Activated CD8-positive, alpha-beta memory T cell treated with anti-CD3 and anti-CD28 coated beads for 4 hours (primary cell): ENCODE data around the gene SRXN1.

ENCODE experiments used
- DNase-seq, 2 donors: peaks; one replicate each; pipeline ENCODE4 v3.0.0-alpha.2; 2020; ENCODE audit warnings: low read depth in 2 of 2

The SRXN1 gene

DNA sequence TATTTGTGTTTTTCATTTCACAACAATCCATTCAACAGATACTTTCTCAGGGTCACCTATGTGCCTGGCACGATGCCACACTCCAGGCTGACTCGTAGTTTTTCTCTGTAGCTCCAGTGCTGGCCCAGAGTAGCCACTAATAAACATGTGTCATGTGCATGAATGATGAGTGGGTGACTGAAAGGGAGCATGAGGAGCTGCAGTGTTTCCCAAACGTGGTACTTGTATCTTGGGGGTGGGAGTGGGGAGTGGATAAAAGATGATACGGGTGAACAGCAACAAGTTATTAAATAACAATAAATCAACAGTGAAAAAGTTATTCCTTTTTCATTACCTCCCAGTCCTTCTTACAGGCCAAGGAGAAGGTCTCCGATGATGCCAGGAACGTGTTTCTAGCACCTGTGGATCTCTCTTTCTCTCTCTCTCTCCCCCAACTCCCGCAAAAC lies 17.1 kb downstream of the SRXN1 start:
- no peak for DNase-seq

DNA sequence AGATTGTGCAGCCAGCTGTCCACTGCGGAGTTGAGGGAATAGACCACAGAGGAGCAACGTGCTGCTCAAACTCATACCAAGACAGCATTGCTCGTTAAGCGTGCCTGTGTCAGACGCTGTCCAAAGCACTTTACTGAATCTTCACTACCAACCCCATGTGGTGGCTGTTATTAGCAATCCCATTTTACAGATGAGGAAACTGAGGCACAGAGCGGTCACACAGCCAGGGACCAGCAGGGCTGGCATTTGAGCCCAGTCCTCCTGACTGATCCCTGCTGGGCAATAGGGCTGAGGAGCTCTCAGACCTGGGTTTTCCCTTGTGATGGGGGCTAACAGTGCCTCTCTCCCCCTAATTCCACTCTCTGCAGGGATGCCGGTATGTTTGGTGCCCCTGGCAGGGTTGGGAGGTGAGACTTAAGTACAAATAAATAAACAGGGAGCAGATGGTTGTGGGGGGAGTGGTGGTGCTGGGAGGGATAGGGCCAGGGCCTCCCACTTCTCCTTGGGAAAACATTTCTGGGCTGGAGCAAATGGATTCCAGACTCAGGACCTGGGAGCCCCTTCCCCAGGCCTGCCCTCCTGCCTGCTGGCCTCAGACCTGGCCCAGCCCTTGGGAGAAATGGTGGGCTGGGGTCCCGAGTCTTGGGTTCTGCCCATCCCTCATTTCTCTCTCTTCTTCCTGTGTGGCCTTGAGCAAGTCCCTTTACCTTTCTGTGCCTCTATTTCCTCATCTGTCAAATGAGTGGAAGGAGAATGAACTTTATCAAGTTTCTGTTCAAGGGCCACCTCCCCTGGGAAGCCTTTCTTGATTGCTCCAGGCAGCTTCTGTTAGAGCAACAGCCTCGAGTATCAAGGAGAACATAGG lies 17.7 kb downstream of the SRXN1 start:
- no peak for DNase-seq

DNA sequence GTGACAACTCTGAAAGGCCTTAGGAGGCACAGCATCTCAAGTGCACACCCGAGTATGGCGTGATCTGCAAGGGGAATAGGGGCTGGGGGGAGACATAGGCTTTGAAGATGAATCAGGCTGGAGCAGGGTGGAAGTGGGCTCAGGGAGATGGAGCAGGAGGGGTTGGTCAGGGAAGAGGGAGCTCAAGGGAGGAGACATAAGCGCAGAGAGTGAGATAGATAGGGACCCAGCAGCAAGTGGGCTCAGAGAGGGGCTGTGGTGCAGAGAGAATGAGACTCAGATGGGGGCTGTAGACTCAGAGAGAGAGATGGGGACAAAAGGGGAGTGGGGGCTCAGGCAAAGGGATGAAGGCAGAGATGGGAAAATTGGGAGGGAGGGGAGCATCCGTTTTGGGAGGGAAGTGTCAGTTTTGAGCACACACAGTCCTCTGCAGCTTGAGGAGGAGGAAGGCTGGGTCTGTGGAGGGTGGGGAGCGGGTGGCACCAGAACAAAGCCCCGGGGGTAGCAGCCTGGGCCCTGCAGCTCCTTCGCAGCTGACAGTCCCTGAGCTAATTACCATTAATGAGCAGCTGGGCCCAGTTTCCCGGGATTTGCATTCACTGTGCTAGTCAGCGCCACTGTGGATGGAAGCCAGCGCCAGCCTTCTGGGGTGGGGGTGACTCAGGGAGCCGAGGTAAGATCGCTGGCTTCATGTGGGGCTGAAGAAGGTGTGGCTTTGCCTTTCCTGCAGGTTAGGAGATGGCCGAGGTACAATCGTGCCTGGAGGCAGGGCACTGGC lies 18.7 kb downstream of the SRXN1 start:
- no peak for DNase-seq

DNA sequence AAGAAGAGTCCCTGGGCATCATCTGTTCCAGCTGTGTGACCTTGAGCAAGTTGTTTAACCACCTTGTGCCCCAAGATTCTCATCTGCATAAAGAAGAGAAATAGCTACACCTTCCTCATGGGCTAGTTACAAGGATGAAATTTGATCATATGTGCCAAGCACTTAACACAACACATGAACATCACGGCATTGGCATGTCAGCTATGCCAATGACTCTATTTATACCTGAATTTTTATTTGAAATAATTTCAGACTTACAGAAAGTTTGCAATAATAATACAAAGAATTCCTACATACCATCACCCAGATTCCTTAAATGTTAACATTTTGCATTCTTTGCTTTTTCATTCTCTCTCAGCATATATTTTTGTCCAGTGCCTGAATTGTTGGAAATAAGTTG lies 21.9 kb downstream of the SRXN1 start:
- DNase-seq, result no peak

DNA sequence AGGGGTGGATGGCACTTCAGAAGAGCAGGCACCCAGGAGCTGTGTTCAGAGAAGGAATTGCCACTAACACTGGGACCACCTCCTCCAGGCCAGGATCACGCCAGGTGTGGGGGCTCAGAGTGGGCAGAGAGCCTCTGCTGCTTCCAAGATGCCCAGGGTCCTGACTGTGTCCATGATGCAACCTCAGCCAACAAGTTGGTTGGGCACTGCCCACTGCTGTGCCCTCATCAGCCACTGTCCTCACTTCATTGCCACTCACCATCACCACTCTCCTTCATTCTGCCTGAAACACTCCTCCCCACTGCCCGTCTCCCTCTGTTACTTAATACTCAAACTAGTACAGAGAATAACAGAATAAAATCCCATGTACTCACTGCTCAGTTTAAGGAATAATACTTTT lies 26.4 kb downstream of the SRXN1 start:
- no peak for DNase-seq

DNA sequence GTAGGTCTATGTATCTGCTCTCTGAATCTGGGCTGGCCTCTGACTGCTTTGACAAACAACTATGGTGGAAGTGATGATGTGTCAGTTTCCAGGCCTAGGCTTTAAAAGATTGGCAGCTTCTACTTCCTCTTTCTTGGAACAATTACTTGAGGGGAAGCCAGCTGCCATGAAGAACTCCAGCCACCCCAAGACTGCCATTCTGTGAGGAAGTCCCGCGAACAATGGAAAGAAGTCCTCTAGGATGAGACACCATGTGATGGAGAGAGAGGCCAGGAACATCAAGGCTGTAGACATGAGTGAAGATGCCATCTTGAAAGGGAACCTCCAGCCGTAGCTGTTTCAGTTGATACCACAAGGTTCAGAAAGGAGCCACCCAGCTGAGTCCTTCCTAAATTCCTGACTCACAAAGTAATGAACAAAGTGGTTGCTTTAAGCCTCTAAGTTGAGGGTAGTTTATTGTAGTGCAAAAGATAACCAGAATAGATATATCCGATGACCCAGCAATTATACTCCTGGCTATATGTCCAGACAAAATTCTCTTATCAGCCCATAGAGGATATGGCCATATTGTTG lies 27.6 kb downstream of the SRXN1 start:
- DNase-seq, result no peak

DNA sequence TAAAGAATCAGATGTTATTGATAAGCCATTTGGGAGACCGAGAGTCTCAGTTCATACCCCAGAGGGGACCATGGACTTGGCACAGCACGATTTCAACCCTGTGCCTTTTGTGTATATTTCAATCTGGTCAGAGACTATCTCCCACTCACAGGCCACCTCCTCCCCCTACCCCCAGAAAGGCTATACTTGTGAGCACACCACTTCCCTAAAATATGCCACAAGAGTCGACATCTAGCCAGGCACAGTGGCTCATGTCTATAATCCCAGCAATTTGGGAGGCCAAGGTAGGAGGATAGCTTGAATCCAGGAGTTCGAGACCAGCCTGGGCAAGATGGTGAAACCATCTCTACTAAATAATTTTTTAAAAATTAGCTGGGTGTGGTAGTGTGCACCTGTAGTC lies 29.3 kb downstream of the SRXN1 start:
- no peak for DNase-seq

DNA sequence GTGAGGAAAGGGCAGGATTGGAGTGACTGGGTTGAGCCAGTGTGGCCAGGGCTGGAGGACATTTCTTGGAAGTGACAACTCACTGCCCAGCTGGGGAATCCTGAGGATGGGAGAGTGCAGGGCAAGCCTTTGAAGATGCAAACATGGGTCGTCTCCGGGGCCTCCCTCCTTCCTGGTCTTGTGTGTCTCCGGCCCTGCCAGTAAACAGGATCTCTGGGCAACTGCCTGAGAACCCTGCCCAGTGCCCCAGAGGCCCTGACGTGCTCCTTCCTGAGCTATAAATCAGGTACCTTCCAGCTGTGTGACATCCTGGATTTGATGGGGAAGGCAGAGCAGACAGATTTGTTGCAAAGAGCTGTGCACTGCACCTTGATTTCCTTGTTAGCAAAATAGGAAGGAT lies 30.0 kb downstream of the SRXN1 start:
- no peak for DNase-seq

DNA sequence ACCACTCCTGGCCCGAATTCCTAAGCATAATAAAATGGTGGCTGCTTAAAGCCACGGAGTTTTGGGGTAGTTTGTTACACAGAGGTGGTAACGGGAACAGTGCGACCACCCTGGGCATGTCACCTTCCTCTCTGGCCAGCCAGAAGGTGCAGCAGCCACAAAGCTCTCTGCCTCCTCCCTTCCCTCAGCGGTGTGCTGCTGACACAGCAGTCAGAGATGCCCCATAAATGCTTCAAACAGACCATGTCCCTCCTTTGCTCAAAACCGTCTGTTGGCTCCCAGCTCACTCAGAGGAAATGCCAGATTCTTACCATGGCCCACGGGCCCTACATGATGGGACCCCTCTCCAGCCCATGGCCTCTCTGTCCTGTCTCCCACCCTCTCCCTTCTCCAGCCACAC lies 30.8 kb downstream of the SRXN1 start:
- DNase-seq, result no peak

DNA sequence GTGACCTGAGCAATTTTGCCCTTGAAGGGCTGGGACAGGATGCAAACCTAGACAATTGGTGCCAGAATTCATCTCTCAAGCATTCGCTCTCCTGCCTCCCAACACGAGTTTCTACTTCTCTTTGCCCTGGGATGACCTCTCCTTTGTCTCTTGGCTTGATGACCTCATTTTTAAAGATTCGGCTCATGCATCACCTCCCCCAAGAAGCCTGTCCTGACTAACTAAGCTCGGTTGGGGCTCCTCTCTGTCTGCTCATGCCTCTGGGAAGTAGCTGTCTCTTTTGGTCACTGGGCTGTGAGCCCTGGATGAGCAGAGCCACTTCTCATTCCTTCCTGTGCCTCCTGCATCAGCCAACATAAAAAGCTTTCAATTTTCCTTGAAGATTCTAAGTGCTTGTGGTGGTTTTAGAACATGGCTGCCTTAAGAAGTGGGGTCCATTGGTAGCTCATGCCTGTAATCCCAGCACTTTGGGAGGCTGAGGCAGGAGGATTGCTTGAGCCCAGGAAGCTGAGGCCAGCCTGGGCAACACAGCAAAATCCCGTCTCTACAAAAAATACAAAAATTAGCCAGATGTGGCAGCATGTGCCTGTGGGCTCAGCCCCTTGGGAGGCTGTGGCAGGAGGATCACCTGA lies 31.8 kb downstream of the SRXN1 start:
- no peak for DNase-seq

DNA sequence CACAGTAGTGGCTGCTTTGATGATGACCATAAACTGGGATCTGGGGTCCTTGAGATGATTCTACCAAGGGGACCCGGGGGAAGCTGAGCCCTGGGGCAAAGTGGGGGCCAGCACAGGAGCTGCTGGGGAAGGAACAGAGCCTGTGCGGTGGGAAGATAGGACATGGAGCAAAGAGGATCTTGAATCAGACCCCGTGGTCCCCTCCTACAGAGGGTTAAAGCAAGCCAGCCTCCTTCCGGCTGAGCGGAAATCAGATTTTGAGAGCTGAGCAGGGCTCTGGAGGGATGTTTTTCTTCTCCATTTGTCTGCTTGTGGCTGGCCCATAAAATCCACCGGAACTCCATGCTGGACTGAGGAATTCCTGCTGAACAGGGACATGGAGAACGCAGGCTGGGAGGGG lies 32.8 kb downstream of the SRXN1 start:
- no peak for DNase-seq

DNA sequence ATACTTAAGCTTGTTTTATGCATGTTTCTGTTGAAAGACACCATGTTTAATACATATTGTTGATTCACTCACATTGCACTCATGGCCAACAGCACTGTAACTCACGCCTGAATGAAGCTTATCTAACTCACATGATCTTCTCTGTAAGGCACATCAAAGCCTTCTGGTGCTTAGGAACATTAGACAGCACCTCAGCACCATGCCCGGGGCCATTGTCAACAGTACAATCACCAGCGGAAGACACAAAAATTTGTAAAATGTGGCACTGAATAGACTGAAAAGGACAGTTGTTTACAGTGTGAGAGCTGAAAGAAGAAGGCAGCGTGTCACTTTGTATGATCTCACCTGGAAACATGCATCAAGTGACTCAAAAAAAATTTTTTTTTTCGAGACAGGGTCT lies 34.0 kb downstream of the SRXN1 start:
- no peak for DNase-seq

DNA sequence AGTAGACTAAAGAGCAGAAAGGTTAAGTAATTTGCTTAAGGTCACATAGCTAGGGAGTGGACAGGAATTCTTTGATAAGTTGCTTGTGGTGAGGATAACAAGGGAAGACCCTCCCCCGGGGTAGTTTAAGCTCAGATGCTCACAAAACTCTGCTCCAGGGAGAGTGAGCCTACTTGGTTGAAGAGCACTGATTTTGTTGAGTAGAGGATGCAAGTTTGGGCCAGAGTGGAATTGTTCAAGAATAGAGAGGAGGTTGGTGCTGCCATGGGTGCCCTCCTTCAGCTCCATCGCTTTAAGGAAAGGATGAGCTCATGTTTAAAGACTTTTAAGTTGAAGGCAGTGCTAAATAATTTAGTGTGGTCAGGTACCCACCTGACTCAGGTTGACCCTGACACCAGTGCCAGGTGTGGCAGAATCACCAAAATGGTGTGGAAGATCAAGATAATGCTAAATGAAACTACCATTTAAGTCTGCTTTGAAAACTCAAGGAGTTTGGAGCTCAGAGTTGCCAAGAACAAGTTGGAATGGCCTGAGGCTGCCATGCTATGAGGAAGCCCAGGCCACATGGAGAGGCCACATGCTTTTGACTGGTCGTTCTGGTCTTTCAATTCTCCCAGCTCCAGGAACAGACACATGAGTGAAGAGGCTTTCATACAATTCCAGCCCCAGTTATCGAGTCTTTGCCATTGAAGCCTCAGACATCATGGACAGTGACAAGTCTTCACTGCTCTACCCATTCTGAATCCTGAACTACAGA lies 34.9 kb downstream of the SRXN1 start:
- no peak for DNase-seq

DNA sequence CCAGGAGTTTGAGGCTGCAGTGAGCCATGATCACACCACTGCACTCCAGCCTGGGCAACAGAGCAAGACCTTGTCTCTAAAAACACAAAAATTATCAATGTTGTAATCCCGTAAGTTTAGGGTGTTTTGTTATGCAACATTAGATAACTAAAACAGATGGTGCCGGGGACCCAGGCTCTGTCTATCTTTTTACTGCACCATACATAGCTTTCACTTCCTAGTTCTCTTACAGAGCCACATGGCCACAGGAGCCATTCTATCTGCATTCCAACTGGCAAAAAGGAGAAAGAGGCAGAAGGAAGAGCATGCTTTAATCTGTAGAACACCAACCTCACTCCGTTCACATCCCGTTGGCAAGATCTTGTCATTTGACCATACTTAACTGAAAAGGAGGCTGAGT lies 37.5 kb downstream of the SRXN1 start:
- no peak for DNase-seq

DNA sequence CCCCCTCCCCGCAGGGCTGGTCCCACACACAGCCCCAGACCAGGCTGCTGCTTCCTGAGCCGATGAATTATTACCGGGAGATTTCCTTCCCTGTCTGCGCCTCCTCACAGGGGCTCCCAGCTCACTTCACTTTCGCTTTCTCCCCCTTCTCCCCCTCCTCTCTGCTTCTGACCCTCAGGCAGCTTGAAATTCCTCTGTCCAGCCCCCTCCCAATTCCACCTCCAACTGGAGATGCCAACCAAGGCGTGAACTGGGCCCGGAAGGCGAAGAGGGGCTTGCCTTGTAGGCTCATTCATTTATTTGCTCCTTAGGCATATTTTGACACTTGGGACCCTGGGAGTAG lies 41.2 kb downstream of the SRXN1 start:
- DNase-seq, result no peak

DNA sequence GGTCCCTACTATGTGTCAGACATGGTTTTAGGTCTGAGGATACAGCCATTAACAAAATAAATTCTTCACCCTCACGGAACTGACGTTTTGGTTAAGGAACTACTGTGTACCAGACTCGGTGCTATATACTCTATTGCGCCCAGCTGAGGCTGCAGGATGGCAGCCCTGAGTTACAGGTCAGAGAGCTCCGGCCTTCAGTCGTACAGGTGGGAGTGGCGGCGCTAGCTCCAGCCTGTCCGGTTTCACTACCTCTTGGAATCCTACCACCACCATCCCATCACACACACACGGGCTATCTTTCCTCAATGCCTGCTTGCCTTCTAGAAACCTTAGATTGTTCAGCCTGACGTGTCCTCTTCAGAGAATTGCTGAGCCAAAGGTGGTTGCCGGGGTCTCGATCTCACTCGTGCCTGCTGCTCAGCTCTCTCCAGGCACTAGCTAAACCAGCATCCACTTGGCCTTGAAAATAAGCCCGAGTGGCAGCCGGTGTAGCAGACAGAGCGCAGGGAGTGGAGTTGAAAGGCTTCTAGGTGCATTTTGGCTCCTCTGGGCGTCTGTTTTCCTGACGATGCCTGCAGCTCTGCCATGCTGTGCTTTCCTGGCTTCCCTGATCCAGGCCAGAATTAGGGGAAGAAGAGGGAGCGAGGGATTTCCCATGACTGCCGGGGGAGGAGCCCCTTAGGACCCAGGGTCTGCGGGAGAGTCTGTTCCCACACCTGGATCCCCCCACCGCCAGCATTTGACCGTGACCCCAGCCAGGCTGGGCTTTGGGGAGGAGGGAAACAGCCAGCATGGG lies 41.8 kb downstream of the SRXN1 start:
- DNase-seq, result no peak

DNA sequence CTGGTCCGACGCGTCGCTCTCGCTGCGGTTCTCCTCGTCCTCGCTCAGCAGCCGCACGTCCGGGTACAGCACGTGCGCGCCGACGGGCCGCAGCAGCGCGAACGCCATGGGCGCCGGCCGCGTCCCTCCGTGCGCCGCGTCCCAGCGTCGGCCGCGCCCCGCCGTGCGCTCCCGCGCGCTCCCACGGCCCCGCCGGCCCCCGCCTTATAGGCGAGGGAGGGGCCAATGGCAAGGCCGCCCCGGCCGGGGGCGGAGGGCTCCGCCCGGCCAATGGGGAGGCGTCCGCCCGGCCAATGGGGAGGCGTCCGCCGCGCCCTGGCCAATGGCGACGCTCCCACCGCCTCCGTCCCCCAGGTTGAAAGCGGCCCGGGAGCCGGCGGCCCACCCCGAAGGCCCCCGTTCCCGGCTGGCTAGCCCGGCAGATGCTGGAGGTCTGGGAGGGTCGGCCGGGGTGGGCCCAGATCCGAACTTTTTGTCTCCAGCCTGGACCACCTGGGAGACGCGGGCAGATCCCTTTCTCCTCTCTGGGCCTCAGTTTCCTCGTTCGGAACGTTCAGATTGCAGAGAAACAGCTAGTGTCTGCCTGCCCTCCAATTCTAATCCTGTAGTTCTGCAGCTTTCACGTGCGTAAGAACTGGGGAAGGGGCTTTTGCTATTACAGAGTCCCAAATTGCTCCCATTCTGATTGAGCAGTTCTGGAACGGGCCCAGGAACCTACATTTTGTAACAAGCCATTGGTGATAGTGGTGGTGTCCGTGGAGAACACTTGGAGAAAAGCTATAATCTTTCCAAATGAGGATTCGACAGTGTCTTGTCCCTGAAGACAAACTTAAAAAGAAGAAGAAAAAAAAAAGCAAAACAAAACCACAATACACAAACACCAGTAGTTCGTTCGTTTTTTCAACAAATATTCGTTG lies 42.6 kb downstream of the SRXN1 start, which contains the start of gene TCF15:
TSS of gene TCF15 (minus strand) at position 180 of the 917 bp plus-strand sequence. CDS start at position 108, 72 bp downstream.
- DNase-seq, result no peak

DNA sequence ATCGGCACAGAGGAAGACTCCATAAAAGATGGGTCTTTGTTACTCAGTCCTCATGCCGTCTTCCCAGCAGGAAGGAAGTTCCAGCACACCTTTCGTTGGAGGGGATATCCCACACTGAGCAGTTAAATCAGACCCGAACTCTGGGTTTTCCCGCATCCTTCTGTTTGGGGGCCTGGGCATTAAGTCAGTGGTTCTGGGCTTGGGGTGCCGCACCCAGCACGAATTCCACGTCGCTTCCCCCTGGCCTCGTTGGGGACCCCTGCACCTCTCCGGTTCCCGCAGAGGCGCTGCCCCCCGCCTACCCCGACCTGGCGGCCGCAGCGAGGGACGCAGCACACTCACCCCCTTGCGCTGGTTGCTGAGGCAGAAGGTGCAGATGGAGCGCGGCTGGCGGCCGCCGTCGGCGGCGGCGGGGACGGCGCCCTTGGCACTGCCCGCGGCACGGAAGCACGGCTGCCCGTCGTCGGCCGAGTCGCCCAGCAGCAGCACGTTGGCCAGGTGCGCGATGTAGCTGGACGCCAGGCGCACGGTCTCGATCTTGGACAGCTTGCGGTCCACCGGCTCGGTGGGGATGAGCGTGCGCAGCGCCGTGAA lies 43.5 kb downstream of the SRXN1 start:
- DNase-seq, result no peak

DNA sequence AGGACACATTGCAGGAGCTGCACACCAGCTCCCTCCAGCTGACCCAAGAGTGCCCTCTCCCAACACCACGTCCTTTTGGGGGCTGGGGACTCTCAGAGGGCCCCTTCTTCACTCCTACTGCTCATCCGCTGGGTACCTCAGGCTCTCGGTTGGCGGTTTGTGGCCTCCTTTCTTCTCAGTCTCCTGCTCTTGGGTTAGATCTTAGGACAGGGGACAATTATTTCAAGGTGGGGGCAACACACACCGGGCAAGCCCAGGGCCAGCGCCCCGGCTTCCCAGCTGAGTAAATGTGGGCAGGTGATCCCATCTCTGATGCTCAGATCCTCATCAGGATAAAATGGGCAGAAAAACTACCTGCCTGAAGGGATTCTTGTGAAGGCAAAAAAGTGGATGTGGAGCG lies 44.0 kb downstream of the SRXN1 start:
- no peak for DNase-seq
